GM21526 (cell line): ENCODE results near the gene RASA4.
"Not testable (repeated sequence)": the region's sequence is repeated elsewhere in the genome, so short reads cannot be mapped to it uniquely, and the experiment has no call there.

Experiments
- ATAC-seq: cut with Tn5 transposase; IDR thresholded peaks from one replicate; pipeline ENCODE4 v1.9.1; 2021; ENCODE audit warnings: moderate library complexity; ENCODE audit not compliant: unreplicated experiment, low FRiP score

The RASA4 gene

GRCh38 chr7:102545288-102545687 lies 71.3 kb downstream of the RASA4 start:
- ATAC-seq = not testable (repeated sequence)

- ATAC-seq = not testable (repeated sequence)
Measured at GRCh38 chr7:102544372-102544771, 72.2 kb downstream of the RASA4 start.

- ATAC-seq = not testable (repeated sequence)
Measured at GRCh38 chr7:102543596-102543995, 73.0 kb downstream of the RASA4 start, which contains the start of gene UPK3BL2. Gene UPK3BL2, minus strand, starts transcription at chr7:102543696. Its CDS starts 60 bp downstream, at chr7:102543636.

DNA sequence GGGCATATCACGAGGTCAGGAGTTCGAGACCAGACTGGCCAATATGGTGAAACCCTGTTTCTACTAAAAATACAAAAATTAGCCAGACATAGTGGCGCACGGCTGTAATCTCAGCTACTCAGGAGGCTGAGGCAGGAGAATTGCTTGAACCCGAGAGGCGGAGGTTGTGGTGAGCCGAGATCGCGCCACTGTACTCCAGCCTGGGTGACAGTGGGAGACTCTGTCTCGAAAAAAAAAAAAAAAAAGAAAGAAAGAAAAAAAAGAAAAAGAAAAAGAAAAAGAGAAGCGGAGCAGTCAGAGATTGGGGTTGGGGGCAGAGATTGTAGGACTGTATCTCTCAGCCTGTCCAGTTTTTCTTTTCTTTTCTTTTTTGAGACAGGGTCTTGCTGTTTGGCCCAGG lies 73.8 kb downstream of the RASA4 start:
- not testable (repeated sequence) for ATAC-seq

GRCh38 chr7:102542083-102542482 lies 74.5 kb downstream of the RASA4 start:
- ATAC-seq = not testable (repeated sequence)

GRCh38 chr7:102540604-102541003 lies 76.0 kb downstream of the RASA4 start:
- not testable (repeated sequence) for ATAC-seq

DNA sequence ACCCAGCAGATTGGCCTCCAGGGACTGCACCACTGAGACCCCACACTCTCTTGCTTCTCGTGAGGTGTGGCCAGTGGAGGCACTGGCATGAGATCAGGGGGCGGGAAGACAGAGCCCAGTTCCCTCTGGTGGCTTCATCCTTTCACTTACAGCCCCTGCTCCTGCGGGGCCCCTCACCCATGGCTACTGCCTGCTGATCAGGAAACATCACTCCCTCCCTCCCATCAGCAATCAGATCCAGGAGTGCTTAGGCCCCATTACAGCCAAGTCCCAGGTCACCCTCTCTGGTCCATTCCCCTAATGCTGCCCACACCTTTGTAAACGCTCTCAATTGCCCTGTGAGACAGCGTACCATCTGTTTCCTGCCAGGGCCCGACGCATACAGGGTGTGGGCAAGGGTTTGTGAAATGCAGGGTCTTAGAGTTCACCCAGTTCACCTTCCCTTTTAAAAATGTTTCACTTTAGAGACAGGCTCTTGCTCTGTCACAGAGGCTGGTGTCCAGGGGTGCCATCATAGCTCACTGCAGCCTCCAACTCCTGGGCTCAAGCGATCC lies 81.4 kb downstream of the RASA4 start:
- not testable (repeated sequence) for ATAC-seq

- not testable (repeated sequence) for ATAC-seq
Measured at GRCh38 chr7:102532127-102532526, 84.4 kb downstream of the RASA4 start.

GRCh38 chr7:102531583-102531982 lies 85.0 kb downstream of the RASA4 start:
- not testable (repeated sequence) for ATAC-seq

DNA sequence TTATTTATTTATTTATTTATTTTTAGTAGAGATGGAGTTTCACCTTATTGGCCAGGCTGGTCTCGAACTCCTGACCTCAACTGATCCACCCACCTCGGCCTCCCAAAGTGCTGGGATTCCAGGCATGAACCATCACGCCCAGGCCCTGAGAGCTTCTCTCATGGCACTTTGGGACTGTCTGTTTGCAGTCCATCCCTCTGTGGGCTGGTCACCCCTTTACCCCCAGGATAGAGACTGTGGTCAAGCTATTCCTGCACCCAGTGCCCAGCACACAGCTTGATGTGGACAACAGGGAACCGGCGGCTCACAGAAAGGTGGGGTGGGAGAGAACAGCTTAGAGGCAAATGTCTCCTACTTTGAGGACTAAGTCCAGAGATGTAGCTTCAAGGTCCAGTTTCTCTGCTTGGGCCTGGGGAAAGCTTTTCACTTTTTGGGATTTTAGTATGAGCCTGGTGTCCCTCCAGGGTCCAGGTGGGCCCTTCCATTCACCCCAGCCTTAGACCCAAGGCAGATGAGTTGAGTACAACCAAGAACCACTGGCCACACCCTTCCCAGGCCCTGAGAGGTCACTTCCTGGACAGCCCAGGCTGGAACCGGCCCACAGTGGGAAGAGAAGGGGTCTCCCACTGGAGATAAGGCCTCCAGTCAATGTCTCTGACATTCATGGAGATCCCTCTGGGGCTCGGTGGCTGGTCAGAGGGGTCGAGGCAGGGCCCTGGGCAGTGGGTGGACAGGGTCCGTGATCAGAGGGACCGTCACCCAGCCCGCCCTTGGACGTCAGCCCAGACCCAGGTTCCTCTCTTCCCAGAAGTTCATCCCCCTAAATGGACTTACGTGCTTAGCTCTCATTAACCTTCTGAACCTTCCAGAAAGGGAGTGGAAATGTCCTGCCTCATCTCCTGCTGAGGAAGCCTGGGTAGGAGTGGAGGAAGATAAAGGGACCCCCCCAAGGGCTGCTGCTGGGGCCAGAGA lies 88.4 kb downstream of the RASA4 start:
- ATAC-seq = not testable (repeated sequence)

- not testable (repeated sequence) for ATAC-seq
Measured at GRCh38 chr7:102527182-102527581, 89.4 kb downstream of the RASA4 start.

GRCh38 chr7:102524803-102525202 lies 91.8 kb downstream of the RASA4 start:
- ATAC-seq = not testable (repeated sequence)
